HG02870 (cell line): ENCODE measurements around the gene AP2B1.
"Not testable (repeated sequence)": the region's sequence is repeated elsewhere in the genome, so short reads cannot be mapped to it uniquely, and the experiment has no call there.

Experiments
- ATAC-seq: cut with Tn5 transposase; IDR thresholded peaks from one replicate; pipeline ENCODE4 v1.9.1; 2021; ENCODE audit warnings: mild to moderate bottlenecking, moderate library complexity; ENCODE audit not compliant: unreplicated experiment

Gene AP2B1

DNA sequence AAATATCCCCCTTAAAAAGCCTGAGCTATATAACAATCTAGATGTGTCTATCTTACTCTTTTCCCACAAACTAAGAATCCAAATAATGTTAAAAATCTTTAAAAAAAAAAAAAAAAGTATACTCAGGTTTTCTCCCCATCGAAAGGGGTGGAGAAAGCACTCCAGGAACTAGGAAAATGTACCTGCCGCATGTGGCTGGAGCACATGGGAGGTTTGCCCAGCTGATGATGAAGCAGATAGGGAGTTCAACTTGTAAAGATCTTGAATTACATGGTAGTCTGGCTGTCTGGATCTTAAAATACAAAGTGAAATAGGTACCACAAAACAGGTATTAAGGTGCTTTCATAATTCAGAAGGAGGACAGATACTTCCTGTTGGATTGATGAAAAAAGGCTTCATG is 17.7 kb upstream of the AP2B1 start:
- no peak for ATAC-seq

- ATAC-seq: no peak
These were observed 11.4 kb upstream of the AP2B1 start for GRCh38 chr17:35575759-35576158.

GRCh38 chr17:35577830-35578196 is 9.3 kb upstream of the AP2B1 start:
- ATAC-seq: no peak

DNA sequence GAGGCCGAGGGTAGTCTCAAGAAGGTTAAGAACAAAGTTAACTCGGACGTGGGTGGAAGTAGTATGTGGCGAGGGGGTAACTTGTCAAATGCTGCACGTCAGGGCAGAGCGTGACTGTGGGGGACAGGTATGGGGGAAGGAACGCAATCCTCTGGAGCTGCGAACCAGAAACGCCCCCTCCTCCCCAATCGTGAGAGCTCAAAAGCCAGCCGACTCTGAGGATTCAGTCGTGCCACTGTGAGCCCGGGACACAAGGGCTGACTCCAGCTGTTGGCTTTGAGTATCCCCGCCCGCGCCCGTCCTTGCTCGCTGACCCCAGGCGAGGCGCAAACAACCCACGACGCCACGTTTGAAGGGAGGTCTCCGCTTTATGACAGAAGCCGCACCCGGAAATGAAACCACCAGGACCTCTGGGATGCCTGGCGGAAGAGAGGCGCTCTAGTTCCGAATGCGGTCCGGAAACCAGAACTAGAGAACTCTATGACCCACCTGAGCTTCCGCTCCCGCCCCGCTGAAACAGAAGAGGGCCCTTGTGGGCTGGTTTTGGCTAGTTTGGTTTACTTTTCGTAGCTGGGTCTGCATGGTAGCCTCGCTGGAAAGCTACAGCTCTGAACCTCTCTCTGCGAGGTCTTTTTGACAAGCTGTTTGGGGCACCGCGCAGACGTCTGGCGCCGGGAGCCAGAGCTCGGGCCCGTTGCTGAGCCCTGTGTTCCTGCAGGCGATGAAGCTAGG is 8.8 kb upstream of the AP2B1 start, which contains the start of gene PEX12:
Gene PEX12, minus strand, starts transcription at position 375 of the 732 bp plus-strand sequence. CDS start 550 bp downstream, outside the sequence.
- ATAC-seq: peak; percentile 87

- ATAC-seq: no peak
These were observed 8.1 kb upstream of the AP2B1 start for GRCh38 chr17:35578929-35579432.

DNA sequence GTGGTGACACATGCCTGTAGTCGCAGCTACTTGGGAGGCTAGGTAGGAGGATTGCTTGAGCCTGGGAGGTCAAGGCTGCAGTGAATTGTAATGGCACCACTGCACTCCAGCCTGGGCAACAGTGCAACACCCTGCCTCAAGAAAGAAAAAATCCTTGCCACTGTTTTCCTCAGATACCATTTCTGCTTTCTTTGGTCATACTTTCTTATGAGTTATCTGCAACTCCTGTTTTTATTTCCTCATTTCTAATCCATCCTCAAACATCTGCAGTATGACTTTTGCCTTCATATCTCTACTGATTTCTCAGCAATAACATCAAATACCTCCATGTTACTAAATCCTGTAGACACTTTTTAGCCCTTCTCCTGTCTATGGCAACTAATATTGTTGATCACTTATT is 3.1 kb upstream of the AP2B1 start:
- no peak for ATAC-seq

- no peak for ATAC-seq
These were observed 501 bp upstream of the AP2B1 start for GRCh38 chr17:35586569-35587073.

DNA sequence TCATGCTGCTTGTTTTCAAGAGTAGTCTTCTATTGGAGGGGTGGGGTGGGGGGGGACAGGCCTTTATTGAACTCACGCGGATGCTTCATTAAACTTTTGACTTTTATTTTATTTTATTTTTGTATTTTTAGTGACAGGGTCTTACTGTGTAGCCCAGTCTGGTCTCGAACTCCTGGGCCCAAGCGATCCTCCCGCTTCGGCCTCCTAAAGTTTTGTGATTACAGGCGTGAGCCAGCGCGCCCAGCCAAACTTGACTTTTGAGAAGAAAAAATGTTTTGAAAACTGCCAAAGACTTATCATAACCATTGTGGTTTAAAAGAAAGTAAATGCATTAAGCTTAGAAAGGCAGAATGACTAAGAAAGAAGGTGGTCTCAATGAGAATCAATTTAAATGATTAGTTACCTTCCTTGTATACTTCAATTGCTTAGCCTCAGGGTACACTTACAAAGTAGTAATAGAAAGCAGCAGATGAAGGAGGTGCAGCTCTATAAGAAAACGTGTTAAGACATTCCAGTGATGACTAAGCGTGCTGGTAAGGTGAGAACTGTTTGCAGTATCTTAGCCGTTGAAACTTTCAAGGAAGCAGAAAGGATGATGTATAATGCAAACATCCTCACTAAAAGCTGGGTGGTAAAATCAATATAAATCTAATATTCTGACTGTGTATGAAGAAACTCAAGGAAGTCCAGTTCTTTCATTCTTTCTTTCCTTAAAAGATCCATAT is 1.2 kb downstream of the AP2B1 start:
- no peak for ATAC-seq

DNA sequence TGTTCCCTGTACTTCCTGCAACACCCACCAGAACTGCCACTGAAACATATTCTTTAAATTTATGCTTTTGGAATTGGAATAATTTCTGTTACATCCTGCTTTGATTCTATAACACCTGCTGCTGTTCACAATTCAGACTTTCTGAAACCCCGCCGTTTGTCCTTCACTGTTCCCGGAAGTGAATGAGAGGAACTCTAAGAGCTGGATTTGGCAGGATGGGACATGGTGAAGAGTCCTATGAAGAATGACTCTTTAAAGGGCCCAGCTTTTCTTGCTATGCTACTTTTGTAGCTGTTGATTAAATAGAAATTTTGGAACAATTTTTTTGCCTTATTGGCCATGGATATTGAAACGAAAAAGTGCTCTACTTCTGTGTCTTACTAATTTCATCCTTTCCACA is 8.9 kb downstream of the AP2B1 start:
- no peak for ATAC-seq

DNA sequence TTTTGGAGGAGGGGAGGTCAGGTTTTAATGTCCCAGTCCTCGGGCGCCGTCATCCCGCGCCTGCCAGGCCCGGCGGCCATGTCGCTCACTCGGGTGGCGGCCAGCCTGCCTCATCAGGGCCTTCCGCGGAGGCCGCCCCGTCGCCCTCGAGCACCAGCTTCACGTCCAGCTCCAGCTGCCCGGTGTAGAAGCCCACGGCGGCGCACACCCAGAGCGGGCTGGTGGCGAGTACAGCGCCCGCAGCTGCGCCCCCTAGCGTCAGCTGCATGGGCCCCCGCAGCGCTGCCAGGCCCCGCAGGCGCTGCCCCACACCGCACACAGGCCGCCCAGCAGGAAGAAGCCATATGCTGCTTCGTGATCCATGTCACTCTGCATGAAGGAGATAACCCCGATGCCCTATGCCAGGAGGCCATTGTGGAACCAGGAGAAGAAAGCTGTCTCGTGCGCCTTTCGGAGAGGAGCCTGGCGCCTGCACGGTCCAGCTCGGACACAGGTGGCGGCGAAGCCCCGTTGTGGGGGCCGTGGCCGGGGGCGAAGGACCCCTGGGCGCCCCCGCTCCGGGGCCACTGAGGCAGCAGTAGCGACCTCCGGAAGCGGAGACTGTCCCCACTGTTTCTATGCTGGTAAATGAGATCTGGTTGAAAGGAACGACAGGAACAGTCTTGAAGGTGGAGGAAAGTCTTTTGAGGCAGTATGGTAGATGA is 9.6 kb downstream of the AP2B1 start:
- no peak for ATAC-seq

DNA sequence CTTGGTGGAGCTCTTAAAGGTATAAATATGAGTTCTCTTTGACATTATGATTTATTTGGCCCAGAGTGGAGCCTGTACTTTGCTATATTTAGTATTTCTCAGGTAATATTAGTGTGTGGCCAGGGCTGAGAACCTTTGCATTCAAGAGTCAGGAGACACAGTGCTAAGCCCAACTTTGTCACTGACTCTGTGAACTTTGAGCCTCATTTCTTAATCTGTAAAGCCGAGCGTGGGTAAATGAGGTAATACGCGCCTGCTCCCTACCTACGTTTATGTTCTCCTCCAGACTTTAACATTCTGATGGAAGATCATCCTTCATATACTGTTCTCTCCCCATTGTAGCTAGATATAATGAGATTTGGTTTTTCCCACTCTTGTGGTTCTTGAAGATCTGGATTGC is 10.5 kb downstream of the AP2B1 start:
- no peak for ATAC-seq

DNA sequence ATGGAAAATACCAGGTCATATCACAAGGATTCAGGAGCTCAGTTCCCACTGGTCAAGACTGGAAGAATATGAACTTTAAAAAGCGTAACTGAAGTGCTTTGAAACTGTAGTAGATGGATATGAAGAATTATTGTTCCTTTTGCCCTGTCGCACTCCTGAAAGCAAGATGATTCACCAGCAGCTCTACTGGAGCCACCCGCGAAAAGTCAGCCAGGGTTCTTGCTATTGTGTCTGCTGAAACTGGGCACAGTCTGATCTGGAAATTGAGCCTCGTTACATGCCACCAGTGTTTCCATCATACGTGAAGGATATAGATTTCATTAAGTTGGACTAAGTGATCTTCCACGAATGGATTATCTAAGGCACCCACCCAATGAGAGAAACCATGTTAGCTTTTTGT is 16.6 kb downstream of the AP2B1 start:
- ATAC-seq: no peak

DNA sequence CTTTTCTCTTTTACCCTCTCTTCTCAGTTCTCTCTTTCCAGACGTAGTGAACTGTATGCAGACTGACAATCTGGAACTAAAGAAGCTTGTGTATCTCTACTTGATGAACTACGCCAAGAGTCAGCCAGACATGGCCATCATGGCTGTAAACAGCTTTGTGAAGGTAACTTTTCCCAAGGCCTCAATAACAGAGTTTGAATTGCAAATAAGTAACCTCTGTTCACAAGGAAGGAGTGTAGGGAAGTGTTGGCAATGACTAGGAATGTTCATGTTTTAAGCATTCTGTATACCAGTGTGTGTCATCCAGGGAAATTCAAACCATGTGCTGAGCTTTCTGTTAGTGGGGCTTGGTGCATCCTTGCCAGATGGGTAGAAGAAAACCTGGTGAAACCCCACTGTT is 18.6 kb downstream of the AP2B1 start:
- ATAC-seq: no peak

DNA sequence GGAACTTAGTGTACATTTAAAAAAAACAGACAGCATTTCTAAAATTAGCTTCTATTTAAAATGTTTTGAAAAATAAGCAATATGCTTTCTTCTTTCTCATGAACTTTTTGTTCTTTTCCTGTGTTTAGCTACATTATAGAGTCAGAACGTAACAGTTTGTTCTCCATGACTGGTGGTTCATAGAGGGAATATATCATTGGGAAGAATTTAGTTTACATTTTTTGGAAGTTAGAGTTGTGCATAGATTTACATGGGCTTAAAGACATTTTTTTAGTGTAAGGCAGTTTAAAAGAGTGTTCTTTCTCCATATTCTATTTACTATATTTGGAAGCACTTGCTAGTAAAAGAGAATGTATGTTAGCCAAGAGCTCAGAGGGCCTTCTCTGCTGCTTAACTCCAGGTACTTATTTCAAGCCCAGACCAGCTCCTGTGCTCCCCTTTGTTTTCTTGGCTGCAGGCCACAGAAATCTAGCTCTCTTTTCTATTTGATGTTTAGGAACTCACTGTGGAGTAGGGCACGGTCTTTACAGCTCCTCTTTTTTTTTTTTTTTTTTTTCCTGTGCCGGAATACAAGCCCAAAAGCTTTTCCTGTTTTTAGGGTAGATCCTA is 20.2 kb downstream of the AP2B1 start:
- ATAC-seq: no peak

DNA sequence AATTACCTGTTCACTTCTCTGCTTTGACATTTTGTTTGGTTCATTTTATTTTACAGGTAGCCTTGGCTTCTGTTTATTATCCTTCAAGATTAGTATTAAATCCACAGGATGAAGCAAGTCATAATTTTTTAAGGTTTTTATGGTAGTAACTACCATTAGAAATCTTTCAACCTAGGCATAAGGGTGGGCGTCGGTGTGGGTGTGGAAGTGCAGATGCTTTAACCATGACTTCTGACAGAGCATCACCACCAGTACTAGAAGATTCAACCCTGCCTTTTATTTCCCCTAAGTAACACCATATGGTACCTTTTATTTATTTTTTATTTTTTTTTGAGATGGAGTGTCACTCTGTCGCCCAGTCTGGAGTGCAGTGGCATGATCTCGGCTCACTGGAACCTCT is 22.7 kb downstream of the AP2B1 start:
- no peak for ATAC-seq

- ATAC-seq: not testable (repeated sequence)
These were observed 23.6 kb downstream of the AP2B1 start for GRCh38 chr17:35610746-35611145.

DNA sequence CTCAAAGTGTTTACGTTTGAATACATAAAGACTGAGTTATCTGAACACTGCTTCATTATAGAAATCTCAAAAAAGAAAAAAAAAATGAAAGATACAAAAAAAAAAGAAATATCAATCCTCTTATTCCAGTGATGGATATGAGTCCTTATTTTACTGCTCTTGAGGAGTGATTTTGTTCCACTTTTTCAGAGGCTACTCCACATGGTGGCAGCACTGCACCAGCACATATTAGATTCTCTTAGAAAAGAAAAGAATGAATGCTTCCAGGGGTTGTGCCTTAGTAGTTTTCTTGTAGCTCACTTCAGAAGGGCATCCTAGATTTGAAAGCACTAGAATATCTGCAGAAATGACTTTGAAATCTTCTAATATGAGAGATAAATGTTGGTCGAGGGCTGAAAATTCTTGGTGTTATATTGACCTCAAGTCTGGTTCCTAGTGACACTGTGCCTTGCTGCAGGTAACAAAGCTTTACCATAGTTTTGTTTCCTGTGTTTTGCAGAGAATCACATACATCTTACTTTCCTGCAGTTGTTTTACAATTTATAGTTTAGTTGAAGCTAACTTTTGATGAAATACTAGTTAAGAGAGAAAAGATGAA is 25.9 kb downstream of the AP2B1 start:
- ATAC-seq: no peak

GRCh38 chr17:35614810-35615209 is 27.7 kb downstream of the AP2B1 start:
- ATAC-seq: no peak

DNA sequence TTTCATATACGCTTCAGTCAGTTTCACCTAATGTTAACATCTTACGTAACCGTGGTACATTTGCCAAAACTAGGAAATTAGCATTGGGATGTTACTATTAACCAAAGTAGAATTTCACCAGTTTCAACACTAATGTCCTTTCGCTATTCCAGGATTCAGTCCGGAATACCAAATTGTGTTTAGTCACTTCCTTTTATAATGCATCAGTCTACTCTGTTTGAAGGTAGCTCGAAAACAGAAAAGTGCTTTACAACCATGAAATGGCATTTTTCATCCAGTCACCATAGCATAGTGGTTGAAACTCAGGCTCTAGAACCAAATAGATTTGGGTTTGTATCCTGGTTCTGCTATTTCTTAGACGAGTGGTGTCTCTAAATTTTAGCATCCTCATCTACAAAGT is 29.4 kb downstream of the AP2B1 start:
- ATAC-seq: no peak

DNA sequence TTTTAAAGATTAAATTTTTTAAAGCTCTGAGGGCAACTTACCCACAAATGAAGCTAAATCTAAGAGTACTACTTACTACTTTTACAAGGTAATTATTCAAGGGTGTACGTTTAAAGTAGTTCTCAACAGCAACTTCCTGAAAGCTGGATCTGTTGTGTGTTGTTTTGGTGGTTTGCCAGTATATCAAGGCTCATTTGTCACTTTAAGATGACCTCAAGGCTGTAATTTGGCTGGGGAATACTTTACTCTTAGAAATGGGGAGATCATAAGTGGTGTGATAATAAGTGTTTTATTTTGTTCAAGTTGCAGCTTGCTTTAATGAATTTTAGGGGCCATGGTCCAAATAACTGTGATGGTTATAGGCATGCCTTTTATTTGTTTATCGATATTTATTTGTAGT is 30.4 kb downstream of the AP2B1 start:
- no peak for ATAC-seq

DNA sequence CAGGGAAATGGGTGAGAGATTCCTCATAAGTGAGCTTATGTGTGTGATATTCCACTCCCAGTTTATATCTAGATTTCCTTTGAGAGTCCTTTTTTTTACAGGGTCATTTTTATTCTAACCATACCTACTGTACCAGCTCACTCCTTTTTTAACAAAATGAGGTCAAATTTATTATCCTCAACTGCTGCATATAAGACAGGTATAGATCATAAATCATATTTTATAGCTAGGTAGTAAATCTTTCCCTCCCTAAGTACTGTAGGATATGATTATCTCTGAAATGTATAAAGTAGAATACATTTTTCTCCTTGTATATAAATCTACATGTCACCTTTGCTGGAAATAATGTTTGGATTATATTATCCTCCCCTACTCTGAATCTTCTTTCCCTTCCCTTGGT is 31.5 kb downstream of the AP2B1 start:
- no peak for ATAC-seq
